CD4-positive, alpha-beta T cell treated with Interleukin-15 for 4 hours (primary cell): ENCODE data around the gene MGP.
A peak's percentile ranks its signal among the peaks of the same experiment; 100 is the strongest.

Experiments
- DNase-seq: peaks from one replicate; pipeline ENCODE4 v3.0.0-alpha.2; 2020; ENCODE audit warnings: low spot score

Gene MGP

GRCh38 chr12:14860490-14860889 is 25.2 kb downstream of the MGP start:
- no peak for DNase-seq

GRCh38 chr12:14858513-14858912 is 27.1 kb downstream of the MGP start:
- no peak for DNase-seq

- no peak for DNase-seq
These were observed 31.0 kb downstream of the MGP start for GRCh38 chr12:14854586-14855183.

- no peak for DNase-seq
These were observed 31.7 kb downstream of the MGP start for GRCh38 chr12:14853961-14854360.

- DNase-seq, result no peak
These were observed 32.8 kb downstream of the MGP start for GRCh38 chr12:14852880-14853279.

- DNase-seq, result no peak
These were observed 34.6 kb downstream of the MGP start for GRCh38 chr12:14850929-14851663.

GRCh38 chr12:14849661-14850060 is 36.0 kb downstream of the MGP start:
- DNase-seq, result no peak

GRCh38 chr12:14846876-14847580 is 38.6 kb downstream of the MGP start:
- no peak for DNase-seq

- no peak for DNase-seq
These were observed 39.5 kb downstream of the MGP start for GRCh38 chr12:14846042-14846587.

- DNase-seq, result peak; percentile 72
These were observed 40.3 kb downstream of the MGP start for GRCh38 chr12:14845350-14845750.

- no peak for DNase-seq
These were observed 41.3 kb downstream of the MGP start for GRCh38 chr12:14844401-14844800.

- no peak for DNase-seq
These were observed 42.2 kb downstream of the MGP start, which contains the start of gene ART4 for GRCh38 chr12:14843425-14843887. TSS of gene ART4 (minus strand) at chr12:14843526. CDS start at chr12:14843113, 413 bp downstream.

GRCh38 chr12:14842315-14842714 is 43.3 kb downstream of the MGP start:
- no peak for DNase-seq

GRCh38 chr12:14841761-14842160 is 43.9 kb downstream of the MGP start:
- DNase-seq, result no peak

GRCh38 chr12:14840616-14841015 is 45.0 kb downstream of the MGP start:
- no peak for DNase-seq

GRCh38 chr12:14839262-14839661 is 46.4 kb downstream of the MGP start:
- DNase-seq, result no peak

- DNase-seq, result no peak
These were observed 49.1 kb downstream of the MGP start for GRCh38 chr12:14836336-14837210.

GRCh38 chr12:14834509-14834908 is 51.1 kb downstream of the MGP start:
- DNase-seq, result no peak

- DNase-seq, result no peak
These were observed 51.7 kb downstream of the MGP start for GRCh38 chr12:14833952-14834351.

GRCh38 chr12:14833336-14833735 is 52.3 kb downstream of the MGP start:
- no peak for DNase-seq
